IMR-90 (cell line): Measurements from ENCODE around the gene TTLL9. TPM values are rescaled to one million over a fixed set of nuclear protein-coding genes. Genes with fewer than 3 reads are reported as not detected.

Experiments used
- ATAC-seq: fragments of 200-7000 bp; cut with Tn5 transposase; 2 replicates; pipeline ENCODE4 v1.9.1; 2020; ENCODE audit warnings: low read depth, mild to moderate bottlenecking, moderate library complexity
- BruUV-seq: library from RNA; stranded (reverse); fragments of 400-500 nt; replicated peaks from 2 replicates; lab custom pipeline; 2021; lab: Mats Ljungman, UMichigan
- CTCF ChIA-PET: fragments of 300-600 bp; formaldehyde crosslinking; extraction: SDS; loops from one replicate; lab custom pipeline; 2021; ENCODE audit warnings: antibody characterized with exemption; lab: Yijun Ruan, JAX
- POLR2A ChIA-PET: fragments of 300-600 bp; sonication (Branson Sonifier 250); formaldehyde crosslinking; loops from one replicate; lab custom pipeline; 2022; ENCODE audit warnings: antibody characterized with exemption; ENCODE audit not compliant: unreplicated experiment; lab: Charles Lee
- DNase-seq: peaks from one replicate; pipeline ENCODE4 v3.0.0; 2013
- H2AFZ ChIP-seq: replicated peaks from 2 replicates; pipeline ENCODE3; 2013; ENCODE audit warnings: low read length, mild to moderate bottlenecking; ENCODE audit not compliant: poor library complexity
- H2AK5ac ChIP-seq: 2 replicates; pipeline ENCODE4 v1.6.1; 2013; ENCODE audit warnings: low read depth, low read length, inconsistent platforms
- H2AK9ac ChIP-seq: replicated peaks from 2 replicates; pipeline ENCODE3; 2013; ENCODE audit warnings: mild to moderate bottlenecking, low read depth, low read length, moderate library complexity; ENCODE audit not compliant: poor library complexity
- H2BK120ac ChIP-seq: 2 replicates; pipeline ENCODE4 v1.6.1; 2013; ENCODE audit warnings: low read depth, low read length, inconsistent platforms
- H2BK15ac ChIP-seq: 3 replicates; pipeline ENCODE4 v1.6.1; 2013; ENCODE audit warnings: low read depth, low read length, inconsistent platforms
- H2BK20ac ChIP-seq: 2 replicates; pipeline ENCODE4 v1.6.1; 2013; ENCODE audit warnings: low read depth, mild to moderate bottlenecking, inconsistent platforms, low read length, moderate library complexity
- H2BK5ac ChIP-seq: 2 replicates; pipeline ENCODE4 v1.6.1; 2013; ENCODE audit warnings: mild to moderate bottlenecking, low read depth, low read length, inconsistent platforms; ENCODE audit not compliant: poor library complexity, severe bottlenecking
- H3K14ac ChIP-seq: replicated peaks from 2 replicates; pipeline ENCODE4 v1.6.1; 2013; ENCODE audit warnings: low read depth, low read length, inconsistent platforms
- H3K18ac ChIP-seq: 2 replicates; pipeline ENCODE4 v1.6.1; 2013; ENCODE audit warnings: low read depth, low read length, control low read depth
- H3K23ac ChIP-seq: 2 replicates; pipeline ENCODE4 v1.6.1; 2013; ENCODE audit warnings: low read depth, low read length, inconsistent platforms
- H3K27ac ChIP-seq: 2 replicates; pipeline ENCODE4 v1.5.1; 2013; ENCODE audit warnings: mild to moderate bottlenecking, control low read depth, low read length; ENCODE audit not compliant: insufficient read depth
- H3K27me3 ChIP-seq: 2 replicates; pipeline ENCODE4 v1.6.1; 2013; ENCODE audit warnings: low read length; ENCODE audit not compliant: control insufficient read depth, insufficient read depth
- H3K36me3 ChIP-seq: 2 replicates; pipeline ENCODE4 v1.6.1; 2013; ENCODE audit warnings: low read length, mixed read lengths; ENCODE audit not compliant: control insufficient read depth, insufficient read depth
- H3K4ac ChIP-seq: 2 replicates; pipeline ENCODE4 v1.6.1; 2013; ENCODE audit warnings: low read depth, low read length, inconsistent platforms
- H3K4me1 ChIP-seq: 2 replicates; pipeline ENCODE4 v1.6.1; 2013; ENCODE audit warnings: low read length, mixed read lengths; ENCODE audit not compliant: control insufficient read depth, insufficient read depth
- H3K4me2 ChIP-seq: 2 replicates; pipeline ENCODE4 v1.6.1; 2013; ENCODE audit warnings: low read depth, mild to moderate bottlenecking, control low read depth, low read length, moderate library complexity
- H3K4me3 ChIP-seq: 2 replicates; pipeline ENCODE4 v1.5.1; 2013; ENCODE audit warnings: low read depth, mild to moderate bottlenecking, control low read depth, low read length, moderate library complexity; ENCODE audit not compliant: insufficient read depth
- H3K56ac ChIP-seq: 2 replicates; pipeline ENCODE4 v1.6.1; 2013; ENCODE audit warnings: low read length, inconsistent platforms; ENCODE audit not compliant: insufficient read depth; ENCODE audit errors: extremely low read depth
- H3K79me1 ChIP-seq, 2 experiments: 2 replicates each; pipeline ENCODE4 v1.6.1; 2013; ENCODE audit warnings: low read length in 2 of 2, inconsistent platforms in 1 of 2, low read depth in 1 of 2
- H3K9ac ChIP-seq: 2 replicates; pipeline ENCODE4 v1.6.1; 2013; ENCODE audit warnings: low read depth, low read length, control low read depth
- H3K9me1 ChIP-seq: 2 replicates; pipeline ENCODE4 v1.6.1; 2013; ENCODE audit warnings: low read length, inconsistent platforms; ENCODE audit not compliant: insufficient read depth
- H3K9me3 ChIP-seq: 2 replicates; pipeline ENCODE4 v1.6.1; 2013; ENCODE audit warnings: low read length; ENCODE audit not compliant: control insufficient read depth, insufficient read depth
- H4K20me1 ChIP-seq: 2 replicates; pipeline ENCODE4 v1.6.1; 2013; ENCODE audit warnings: low read length, inconsistent platforms; ENCODE audit not compliant: insufficient read depth
- H4K5ac ChIP-seq: 2 replicates; pipeline ENCODE4 v1.6.1; 2013; ENCODE audit warnings: mild to moderate bottlenecking, low read depth, low read length, control low read depth
- H4K8ac ChIP-seq, 2 experiments: 2 replicates each; pipeline ENCODE4 v1.6.1; 2013; ENCODE audit warnings: low read depth in 2 of 2, low read length in 2 of 2, control low read depth in 1 of 2, inconsistent platforms in 1 of 2
- H4K91ac ChIP-seq: 2 replicates; pipeline ENCODE4 v1.6.1; 2013; ENCODE audit warnings: low read depth, low read length, inconsistent platforms; ENCODE audit not compliant: insufficient read depth
- CEBPB ChIP-seq: IDR thresholded peaks from 2 replicates; pipeline ENCODE4 v1.6.1; 2012; ENCODE audit warnings: low read depth, low read length, improper control_type of control experiment
- CHD1 ChIP-seq: IDR thresholded peaks from 2 replicates; pipeline ENCODE4 v1.6.1; 2012; ENCODE audit warnings: low read depth, low read length, improper control_type of control experiment
- ELK1 ChIP-seq: fragments of 150-350 bp; IDR thresholded peaks from 2 replicates; pipeline ENCODE4 v1.6.1; 2016; ENCODE audit warnings: low read depth, mild to moderate bottlenecking, low read length, moderate library complexity, borderline replicate concordance
- MAFK ChIP-seq: IDR thresholded peaks from 2 replicates; pipeline ENCODE4 v1.6.1; 2012; ENCODE audit warnings: low read depth, low read length, improper control_type of control experiment
- MXI1 ChIP-seq: IDR thresholded peaks from 2 replicates; pipeline ENCODE4 v1.6.1; 2012; ENCODE audit warnings: low read depth, mild to moderate bottlenecking, low read length, moderate library complexity, borderline replicate concordance
- NFE2L2 ChIP-seq: fragments of 150-350 bp; IDR thresholded peaks from 2 replicates; pipeline ENCODE4 v1.6.1; 2016; ENCODE audit warnings: low read depth, mild to moderate bottlenecking, low read length
- POLR2A ChIP-seq: IDR thresholded peaks from 2 replicates; pipeline ENCODE4 v1.6.1; 2012; ENCODE audit warnings: mild to moderate bottlenecking, low read depth, low read length
- RAD21 ChIP-seq: IDR thresholded peaks from 2 replicates; pipeline ENCODE4 v1.6.1; 2012; ENCODE audit warnings: low read length, improper control_type of control experiment
- RCOR1 ChIP-seq: IDR thresholded peaks from 2 replicates; pipeline ENCODE4 v1.6.1; 2012; ENCODE audit warnings: mild to moderate bottlenecking, low read length, improper control_type of control experiment; ENCODE audit not compliant: insufficient replicate concordance
- RFX5 ChIP-seq: IDR thresholded peaks from 2 replicates; pipeline ENCODE4 v1.8.0; 2012; ENCODE audit warnings: low read depth, mild to moderate bottlenecking, low read length, moderate library complexity
- SMC3 ChIP-seq: fragments of 150-350 bp; IDR thresholded peaks from 2 replicates; pipeline ENCODE4 v1.6.1; 2016; ENCODE audit warnings: low read depth, mild to moderate bottlenecking, antibody characterized with exemption, low read length, moderate library complexity
- USF2 ChIP-seq: fragments of 150-350 bp; IDR thresholded peaks from 2 replicates; pipeline ENCODE4 v1.6.1; 2017; ENCODE audit warnings: mild to moderate bottlenecking, antibody characterized with exemption, low read length, low read depth
- WGBS, 2 experiments: methylation state at CpG; one replicate each; pipeline versions ENCODE4 v1.1.5 to v1.1.7; 2013; ENCODE audit warnings: missing lambda C conversion rate in 2 of 2; ENCODE audit not compliant: insufficient read length in 1 of 2; ENCODE audit errors: extremely low coverage in 2 of 2; 5-methylcytosine and 5-hydroxymethylcytosine counted together
- dilution Hi-C: fragments of 300-500 bp; cut with HindIII; formaldehyde crosslinking; loops from one replicate; pipeline ENCODE4 v1.14.3; 2018; ENCODE audit warnings: low sequenced_read_pairs; ENCODE audit not compliant: unreplicated experiment
- in situ Hi-C: fragments of 300-500 bp; cut with MboI; formaldehyde crosslinking; loops from 3 replicates; pipeline ENCODE4 v1.14.3; 2019; ENCODE audit warnings: low sequenced_read_pairs, inconsistent platforms, mixed read lengths
- intact Hi-C: fragments of 100-400 bp; cut with micrococcal nuclease; formaldehyde crosslinking; loops from 2 replicates; pipeline ENCODE4 v1.10.0; 2022
- polyA plus RNA-seq, 3 experiments: library from polyadenylated mRNA; depleted of rRNA; stranded (reverse); fragments of >200 nt; gene quantifications; 2 replicates each; pipeline ENCODE4 v1.2.3, GENCODE V29; 2012; ENCODE audit warnings: low replicate concordance in 1 of 3
- total RNA-seq: library from RNA; depleted of rRNA; stranded (reverse); fragments of >200 nt; gene quantifications from 2 replicates; pipeline ENCODE4 v1.2.3, GENCODE V29; 2012

Gene TTLL9
- total and polyA plus RNA-seq, 2 of the 4 experiments (the other 2 are of a cell fraction), result not detected

GRCh38 chr20:31906001-31906400 lies 35.6 kb downstream of the TTLL9 start:
- H4K8ac ChIP-seq, result no peak overlapping the region
- H2AK9ac ChIP-seq, result no peak overlapping the region
- no peak overlapping the region for H4K91ac ChIP-seq
- DNase-seq (no peak), ATAC-seq (no peak)
- no peak overlapping the region for H4K5ac ChIP-seq
- intact Hi-C loops (no loop called here), in situ Hi-C loops (no loop called here), dilution Hi-C loops (no loop called here)
- no peak overlapping the region for H3K27ac ChIP-seq
- H3K27me3 ChIP-seq, result peaks cover 13% of the 10 kb centered on the region
- ChIA-PET CTCF (interaction anchor here (0.6 kb wide), 1 partner anchor 77 kb away, joined by 3 read pairs; no protein-coding TSS in a partner anchor), POLR2A (no interaction called here)
- H2BK20ac ChIP-seq, result no peak overlapping the region
- no peak overlapping the region for H2AK5ac ChIP-seq
- TF ChIP-seq NFE2L2 (no peak), MXI1 (no peak), CEBPB (no peak), POLR2A (no peak), RFX5 (no peak), ELK1 (no peak), RAD21 (no peak), MAFK (no peak), SMC3 (no peak), RCOR1 (no peak), USF2 (no peak), CHD1 (no peak)
- H2BK15ac ChIP-seq, result no peak overlapping the region
- no peaks in the 10 kb centered on the region for H3K9me3 ChIP-seq
- no peaks in the 10 kb centered on the region for H3K4me1 ChIP-seq
- no TSS peak for BruUV-seq
- no peak overlapping the region for H3K14ac ChIP-seq
- H3K4me2 ChIP-seq, result no peak overlapping the region
- no peak overlapping the region for H3K18ac ChIP-seq
- no peak overlapping the region for H3K23ac ChIP-seq
- H2BK5ac ChIP-seq, result no peak overlapping the region
- no peak overlapping the region for H3K56ac ChIP-seq
- H3K4me3 ChIP-seq, result no peak overlapping the region
- no peaks in the 10 kb centered on the region for H3K79me1 ChIP-seq
- no peak overlapping the region for H2AFZ ChIP-seq
- H3K9me1 ChIP-seq, result no peaks in the 10 kb centered on the region; the same call in 1 of the 2 replicates
- no peaks in the 10 kb centered on the region for H4K20me1 ChIP-seq
- 36% methylated on average over 4 of the region's 5 CpGs; no CpG with 5 or more reads in 1 of the 2 experiments for WGBS, 2 experiments
- no peak overlapping the region for H3K9ac ChIP-seq
- H3K36me3 ChIP-seq, result no peaks in the 10 kb centered on the region
- H3K4ac ChIP-seq, result no peak overlapping the region
- H2BK120ac ChIP-seq, result no peak overlapping the region
